ENCODE results near the gene FBN3.

Gene FBN3

DNA sequence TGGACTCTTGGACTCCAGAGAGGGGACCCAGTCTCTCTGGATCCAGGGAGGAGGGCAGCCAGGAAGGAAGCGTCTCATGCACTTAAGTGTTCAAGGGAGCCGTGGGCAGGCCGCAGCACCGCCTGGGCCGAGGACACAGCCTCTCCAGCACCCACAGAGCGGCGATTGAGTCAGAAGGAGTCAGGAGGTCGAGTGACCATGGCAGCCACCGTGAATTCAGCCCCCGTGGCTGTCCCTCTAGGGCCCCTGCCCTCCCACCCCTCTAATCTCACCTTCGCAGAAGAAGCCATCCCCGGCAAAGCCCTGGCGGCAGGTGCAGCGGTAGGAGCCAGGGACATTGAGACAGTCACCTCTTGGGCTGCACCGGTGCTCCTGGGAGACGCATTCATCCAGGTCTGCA lies 38.0 kb downstream of the FBN3 start:
- H3K27me3 ChIP-seq (replicated peaks), result no peaks in the 10 kb centered on the region
- DNase-seq, result no peak
- H3K27ac ChIP-seq, result no peak overlapping the region
- no peaks in the 10 kb centered on the region for H3K36me3 ChIP-seq (replicated peaks)
- in situ Hi-C loops (cut with HindIII; ENCODE audit: low pct_ligation_motif_present, low sequenced_read_pairs), result no loop called here
- TF ChIP-seq, protein P1, sequence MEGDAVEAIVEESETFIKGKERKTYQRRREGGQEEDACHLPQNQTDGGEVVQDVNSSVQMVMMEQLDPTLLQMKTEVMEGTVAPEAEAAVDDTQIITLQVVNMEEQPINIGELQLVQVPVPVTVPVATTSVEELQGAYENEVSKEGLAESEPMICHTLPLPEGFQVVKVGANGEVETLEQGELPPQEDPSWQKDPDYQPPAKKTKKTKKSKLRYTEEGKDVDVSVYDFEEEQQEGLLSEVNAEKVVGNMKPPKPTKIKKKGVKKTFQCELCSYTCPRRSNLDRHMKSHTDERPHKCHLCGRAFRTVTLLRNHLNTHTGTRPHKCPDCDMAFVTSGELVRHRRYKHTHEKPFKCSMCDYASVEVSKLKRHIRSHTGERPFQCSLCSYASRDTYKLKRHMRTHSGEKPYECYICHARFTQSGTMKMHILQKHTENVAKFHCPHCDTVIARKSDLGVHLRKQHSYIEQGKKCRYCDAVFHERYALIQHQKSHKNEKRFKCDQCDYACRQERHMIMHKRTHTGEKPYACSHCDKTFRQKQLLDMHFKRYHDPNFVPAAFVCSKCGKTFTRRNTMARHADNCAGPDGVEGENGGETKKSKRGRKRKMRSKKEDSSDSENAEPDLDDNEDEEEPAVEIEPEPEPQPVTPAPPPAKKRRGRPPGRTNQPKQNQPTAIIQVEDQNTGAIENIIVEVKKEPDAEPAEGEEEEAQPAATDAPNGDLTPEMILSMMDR (IDR thresholded peaks at IDR 0.05; ENCODE audit: low read depth, low read length, missing control alignments), result no peak
- no peak overlapping the region for H3K4me3 ChIP-seq (ENCODE audit: low read depth, low read length)

GRCh38 chr19:8110931-8111330 lies 38.5 kb downstream of the FBN3 start:
- Histone ChIP-seq H3K36me3 (replicated peaks) (no peaks in the 10 kb centered on the region), H3K4me3 (ENCODE audit: low read depth, low read length) (no peak overlapping the region), H3K27me3 (replicated peaks) (no peaks in the 10 kb centered on the region), H3K27ac (no peak overlapping the region)
- in situ Hi-C loops (cut with HindIII; ENCODE audit: low pct_ligation_motif_present, low sequenced_read_pairs), result no loop called here
- TF ChIP-seq, protein P1 (IDR thresholded peaks at IDR 0.05; ENCODE audit: low read depth, low read length, missing control alignments), result no peak
- DNase-seq, result no peak

DNA sequence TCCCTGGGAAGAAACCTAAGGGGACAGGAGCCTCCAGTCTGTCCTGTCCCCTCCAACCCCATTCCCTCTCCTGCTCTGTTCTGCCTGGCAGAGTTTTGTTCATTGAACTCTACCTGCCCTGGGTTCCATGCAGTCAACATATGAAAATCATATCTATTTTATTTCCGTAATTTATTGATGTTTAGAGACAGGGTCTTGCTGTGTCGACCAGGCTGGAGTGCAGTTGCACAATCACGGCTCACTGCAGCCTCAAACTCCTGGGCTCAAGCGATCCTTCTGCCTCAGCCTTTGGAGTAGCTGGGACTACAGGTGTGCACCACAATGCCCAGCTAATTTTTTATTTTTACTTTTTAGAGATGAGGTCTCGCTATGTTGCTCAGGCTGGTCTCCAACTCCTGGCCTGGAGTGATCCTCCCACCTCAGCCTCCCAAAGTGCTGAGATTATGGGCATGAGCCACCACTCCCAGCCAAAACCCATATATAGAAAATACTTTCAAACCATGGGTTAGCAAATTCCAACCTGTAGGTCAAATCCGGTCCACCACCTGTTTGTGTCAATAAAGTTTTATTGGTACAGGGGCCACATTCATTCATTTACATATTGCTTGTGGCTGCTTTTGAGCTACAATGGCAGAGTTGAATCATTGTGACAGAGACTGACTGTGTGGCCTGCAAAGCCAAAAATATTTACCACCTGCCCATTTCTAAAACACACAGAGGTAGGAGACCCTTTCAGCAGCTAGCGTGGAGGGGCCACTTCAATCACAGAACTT lies 39.3 kb downstream of the FBN3 start:
- Histone ChIP-seq H3K4me3 (ENCODE audit: low read depth, low read length) (no peak overlapping the region), H3K36me3 (replicated peaks) (no peaks in the 10 kb centered on the region), H3K27me3 (replicated peaks) (no peaks in the 10 kb centered on the region), H3K27ac (no peak overlapping the region)
- in situ Hi-C loops (cut with HindIII; ENCODE audit: low pct_ligation_motif_present, low sequenced_read_pairs), result no loop called here
- DNase-seq, result no peak
- TF ChIP-seq, protein P1 (IDR thresholded peaks at IDR 0.05; ENCODE audit: low read depth, low read length, missing control alignments), result no peak

DNA sequence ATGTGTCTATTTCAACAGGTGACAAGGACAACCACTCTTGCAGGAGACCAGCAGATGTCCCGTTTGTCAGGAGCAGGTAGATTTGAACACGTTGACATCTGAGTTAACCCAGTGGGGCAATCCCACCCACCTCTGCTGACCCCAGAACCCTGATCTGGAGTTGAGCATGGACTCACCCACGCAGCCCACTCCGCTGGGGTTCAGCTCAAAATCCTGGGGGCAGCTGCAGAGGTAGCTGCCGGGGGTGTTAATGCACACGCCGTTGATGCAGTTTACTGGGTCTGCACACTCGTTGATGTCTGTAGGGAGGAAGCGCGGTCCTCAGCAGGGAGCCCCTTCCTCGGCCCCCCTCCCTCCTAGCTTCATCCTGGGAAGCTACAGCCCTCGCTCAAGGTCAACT lies 39.9 kb downstream of the FBN3 start:
- H3K27me3 ChIP-seq (replicated peaks), result no peaks in the 10 kb centered on the region
- in situ Hi-C loops (cut with HindIII; ENCODE audit: low pct_ligation_motif_present, low sequenced_read_pairs), result no loop called here
- no peaks in the 10 kb centered on the region for H3K36me3 ChIP-seq (replicated peaks)
- no peak overlapping the region for H3K27ac ChIP-seq
- TF ChIP-seq, protein P1 (IDR thresholded peaks at IDR 0.05; ENCODE audit: low read depth, low read length, missing control alignments), result no peak
- no peak for DNase-seq
- no peak overlapping the region for H3K4me3 ChIP-seq (ENCODE audit: low read depth, low read length)

- in situ Hi-C loops (cut with HindIII; ENCODE audit: low pct_ligation_motif_present, low sequenced_read_pairs), result no loop called here
- TF ChIP-seq, protein P1 (IDR thresholded peaks at IDR 0.05; ENCODE audit: low read depth, low read length, missing control alignments), result no peak
- no peak overlapping the region for H3K27ac ChIP-seq
- no peaks in the 10 kb centered on the region for H3K36me3 ChIP-seq (replicated peaks)
- H3K4me3 ChIP-seq (ENCODE audit: low read depth, low read length), result no peak overlapping the region
- H3K27me3 ChIP-seq (replicated peaks), result no peaks in the 10 kb centered on the region
- DNase-seq, result no peak
Measured at GRCh38 chr19:8108560-8109445, 40.6 kb downstream of the FBN3 start.

Measured in brain microvascular endothelial cell (primary cell).